Type B pancreatic cell (in vitro differentiated cells): ENCODE data around the gene ARHGAP8. TPM values are rescaled to one million over a fixed set of nuclear protein-coding genes. Genes with fewer than 3 reads are reported as not detected.

ENCODE experiments used
- DNase-seq: peaks from one replicate; pipeline ENCODE4 v3.0.0; 2021; ENCODE audit warnings: mixed read lengths; ENCODE audit not compliant: unreplicated experiment; ENCODE audit errors: extremely low spot score
- H3K27ac Mint-ChIP-seq: 2 replicates; pipeline ENCODE4 v1.8.0; 2021; ENCODE audit warnings: mild to moderate bottlenecking, mixed read lengths
- H3K27me3 Mint-ChIP-seq: 2 replicates; pipeline ENCODE4 v1.8.0; 2021; ENCODE audit warnings: mixed read lengths
- H3K36me3 Mint-ChIP-seq: 2 replicates; pipeline ENCODE4 v1.8.0; 2021; ENCODE audit warnings: mixed read lengths
- H3K4me1 Mint-ChIP-seq: one replicate; pipeline ENCODE4 v1.8.0; 2021; ENCODE audit warnings: mixed read lengths; ENCODE audit not compliant: unreplicated experiment
- H3K4me3 Mint-ChIP-seq: 2 replicates; pipeline ENCODE4 v1.8.0; 2021; ENCODE audit warnings: mild to moderate bottlenecking, mixed read lengths
- H3K9me3 Mint-ChIP-seq: 2 replicates; pipeline ENCODE4 v1.8.0; 2021; ENCODE audit warnings: mixed read lengths
- total RNA-seq: library from RNA; stranded (reverse); gene quantifications from 2 replicates; pipeline ENCODE4 v1.2.1, GENCODE V29; 2021; ENCODE audit warnings: low replicate concordance
- TF ChIP-seq, protein P1 (sequence below): fragments of 200-600 bp; sonication (generic); conservative IDR thresholded peaks from 2 replicates; pipeline ENCODE4 v1.5.0; 2021; ENCODE audit warnings: antibody characterized with exemption, mild to moderate bottlenecking

Gene ARHGAP8
- total RNA-seq, 1 donor from 2014 or later = 18.0 TPM

DNA sequence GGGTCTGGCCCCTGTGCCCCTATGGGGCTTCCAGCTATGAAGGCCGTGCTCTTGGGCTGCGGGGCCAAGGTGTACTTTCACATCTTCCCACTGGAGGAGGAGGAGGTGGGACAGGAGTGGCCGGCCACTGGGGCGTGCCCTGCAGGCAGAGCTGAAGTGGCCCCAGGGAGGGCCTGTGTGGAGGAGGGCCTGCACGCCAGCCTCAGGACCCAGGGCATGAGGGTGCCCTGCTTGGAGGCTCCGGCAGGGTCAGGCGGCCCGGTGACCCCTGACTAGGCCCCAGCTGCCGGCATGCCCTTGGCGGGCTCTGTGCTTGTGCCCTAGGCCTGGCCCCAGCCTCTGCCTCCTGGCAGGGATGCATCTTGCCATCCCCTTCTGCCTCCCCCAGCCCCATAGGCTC lies 45.2 kb upstream of the ARHGAP8 start:
- no peak for DNase-seq
- no peaks in the 10 kb centered on the region for H3K9me3 Mint-ChIP-seq
- peaks cover 11% of the 10 kb centered on the region for H3K4me1 Mint-ChIP-seq
- no peak overlapping the region for H3K4me3 Mint-ChIP-seq
- no peak overlapping the region for H3K27ac Mint-ChIP-seq
- TF ChIP-seq, protein P1, sequence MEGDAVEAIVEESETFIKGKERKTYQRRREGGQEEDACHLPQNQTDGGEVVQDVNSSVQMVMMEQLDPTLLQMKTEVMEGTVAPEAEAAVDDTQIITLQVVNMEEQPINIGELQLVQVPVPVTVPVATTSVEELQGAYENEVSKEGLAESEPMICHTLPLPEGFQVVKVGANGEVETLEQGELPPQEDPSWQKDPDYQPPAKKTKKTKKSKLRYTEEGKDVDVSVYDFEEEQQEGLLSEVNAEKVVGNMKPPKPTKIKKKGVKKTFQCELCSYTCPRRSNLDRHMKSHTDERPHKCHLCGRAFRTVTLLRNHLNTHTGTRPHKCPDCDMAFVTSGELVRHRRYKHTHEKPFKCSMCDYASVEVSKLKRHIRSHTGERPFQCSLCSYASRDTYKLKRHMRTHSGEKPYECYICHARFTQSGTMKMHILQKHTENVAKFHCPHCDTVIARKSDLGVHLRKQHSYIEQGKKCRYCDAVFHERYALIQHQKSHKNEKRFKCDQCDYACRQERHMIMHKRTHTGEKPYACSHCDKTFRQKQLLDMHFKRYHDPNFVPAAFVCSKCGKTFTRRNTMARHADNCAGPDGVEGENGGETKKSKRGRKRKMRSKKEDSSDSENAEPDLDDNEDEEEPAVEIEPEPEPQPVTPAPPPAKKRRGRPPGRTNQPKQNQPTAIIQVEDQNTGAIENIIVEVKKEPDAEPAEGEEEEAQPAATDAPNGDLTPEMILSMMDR = no peak
- H3K36me3 Mint-ChIP-seq = no peaks in the 10 kb centered on the region
- peaks cover 7% of the 10 kb centered on the region for H3K27me3 Mint-ChIP-seq

DNA sequence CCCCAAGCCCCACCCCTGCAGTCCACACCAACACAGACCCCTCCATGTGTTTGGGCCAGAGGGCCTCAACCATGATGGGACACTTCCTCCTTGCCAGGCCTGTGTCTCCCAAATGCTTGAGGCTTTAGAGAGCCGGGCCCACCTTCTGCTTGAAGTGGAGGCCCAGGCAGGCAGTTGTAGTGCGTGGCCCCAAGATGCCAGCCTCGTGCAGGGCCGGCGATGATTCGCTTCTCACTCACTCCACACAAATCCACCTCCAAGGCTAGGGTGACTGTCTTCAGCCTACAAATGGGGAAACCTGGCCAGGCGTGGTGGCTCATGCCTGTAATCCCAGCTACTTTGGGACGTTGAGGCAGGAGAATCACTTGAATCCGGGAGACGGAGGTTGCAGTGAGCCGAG lies 44.6 kb upstream of the ARHGAP8 start:
- Mint-ChIP-seq H3K27me3 (peaks cover 7% of the 10 kb centered on the region), H3K9me3 (no peaks in the 10 kb centered on the region), H3K4me3 (no peak overlapping the region), H3K4me1 (peaks cover 11% of the 10 kb centered on the region), H3K36me3 (no peaks in the 10 kb centered on the region), H3K27ac (no peak overlapping the region)
- TF ChIP-seq, protein P1 = no peak
- no peak for DNase-seq

GRCh38 chr22:44709881-44710392 lies 42.4 kb upstream of the ARHGAP8 start:
- Mint-ChIP-seq H3K9me3 (no peaks in the 10 kb centered on the region), H3K4me3 (no peak overlapping the region), H3K27me3 (no peaks in the 10 kb centered on the region), H3K36me3 (no peaks in the 10 kb centered on the region), H3K4me1 (peaks cover 11% of the 10 kb centered on the region), H3K27ac (no peak overlapping the region)
- TF ChIP-seq, protein P1 = no peak
- no peak for DNase-seq

- no peak for DNase-seq
- H3K4me3 Mint-ChIP-seq = no peak overlapping the region
Observed at GRCh38 chr22:44710474-44711240, 41.7 kb upstream of the ARHGAP8 start.

GRCh38 chr22:44711241-44711560 lies 41.2 kb upstream of the ARHGAP8 start:
- no peak for DNase-seq

More at GRCh38 chr22:44710474-44711240, 41.7 kb upstream of the ARHGAP8 start:
- Mint-ChIP-seq H3K27ac (peak overlapping the region; percentile 80), H3K9me3 (no peaks in the 10 kb centered on the region), H3K27me3 (no peaks in the 10 kb centered on the region), H3K36me3 (no peaks in the 10 kb centered on the region), H3K4me1 (peaks cover 11% of the 10 kb centered on the region)
- TF ChIP-seq, protein P1 = no peak

More at GRCh38 chr22:44711241-44711560, 41.2 kb upstream of the ARHGAP8 start:
- Mint-ChIP-seq H3K36me3 (no peaks in the 10 kb centered on the region), H3K4me3 (no peak overlapping the region), H3K9me3 (no peaks in the 10 kb centered on the region), H3K27ac (peak overlapping the region; percentile 80), H3K4me1 (peaks cover 8% of the 10 kb centered on the region), H3K27me3 (no peaks in the 10 kb centered on the region)
- TF ChIP-seq, protein P1 = no peak
